PC-3 (cell line): Measurements from ENCODE around the gene PLA2G4F. TPM values are rescaled to one million over a fixed set of nuclear protein-coding genes. Genes with fewer than 3 reads are reported as not detected.

Experiments
- ATAC-seq: fragments of 200-7000 bp; cut with Tn5 transposase; 2 replicates; pipeline ENCODE4 v1.9.1; 2020; ENCODE audit warnings: mild to moderate bottlenecking, moderate library complexity
- BruUV-seq: library from RNA; stranded (reverse); fragments of 400-500 nt; replicated peaks from 2 replicates; lab custom pipeline; 2021; lab: Mats Ljungman, UMichigan
- CTCF ChIA-PET: fragments of 300-600 bp; sonication (Branson Sonifier 250); formaldehyde crosslinking; loops from one replicate; lab custom pipeline; 2022; ENCODE audit warnings: antibody characterized with exemption; lab: Charles Lee
- POLR2A ChIA-PET: fragments of 300-600 bp; sonication (Branson Sonifier 250); formaldehyde crosslinking; loops from one replicate; lab custom pipeline; 2022; ENCODE audit warnings: antibody characterized with exemption; ENCODE audit not compliant: unreplicated experiment; lab: Charles Lee
- DNase-seq: peaks from one replicate; pipeline ENCODE4 v3.0.0-alpha.2; 2015
- H2AFZ ChIP-seq: fragments of 300-600 bp; sonication (generic); 2 replicates; pipeline ENCODE4 v1.6.0; 2016; ENCODE audit warnings: antibody characterized with exemption, low read length
- H3F3A ChIP-seq: fragments of 300-600 bp; sonication (generic); one replicate; pipeline ENCODE4 v1.6.0; 2017; ENCODE audit warnings: antibody characterized with exemption, low read length, control low read depth, mild to moderate bottlenecking; ENCODE audit not compliant: unreplicated experiment
- H3K27ac ChIP-seq: fragments of 300-600 bp; sonication (generic); 2 replicates; pipeline ENCODE4 v1.5.1; 2016; ENCODE audit warnings: mild to moderate bottlenecking, low read length
- H3K27me3 ChIP-seq: fragments of 300-600 bp; sonication (generic); 2 replicates; pipeline ENCODE4 v1.6.1; 2016; ENCODE audit warnings: low read length, mixed read lengths
- H3K36me3 ChIP-seq: fragments of 300-600 bp; sonication (generic); 2 replicates; pipeline ENCODE4 v1.6.1; 2016; ENCODE audit warnings: low read depth, mixed run types, low read length, mixed read lengths
- H3K4me1 ChIP-seq: fragments of 300-600 bp; sonication (generic); 2 replicates; pipeline ENCODE4 v1.5.1; 2016; ENCODE audit warnings: low read length; ENCODE audit not compliant: insufficient read depth
- H3K4me2 ChIP-seq: fragments of 300-600 bp; sonication (generic); 2 replicates; pipeline ENCODE4 v1.6.0; 2016; ENCODE audit warnings: low read length
- H3K4me3 ChIP-seq: fragments of 300-600 bp; sonication (generic); 2 replicates; pipeline ENCODE4 v1.5.1; 2016; ENCODE audit warnings: mild to moderate bottlenecking, low read length, mixed read lengths
- H3K79me2 ChIP-seq: fragments of 300-600 bp; sonication (generic); 2 replicates; pipeline ENCODE4 v1.6.1; 2017; ENCODE audit warnings: low read length, mixed read lengths
- H3K9ac ChIP-seq: fragments of 300-600 bp; sonication (generic); 2 replicates; pipeline ENCODE4 v1.6.0; 2016; ENCODE audit warnings: mild to moderate bottlenecking, low read length
- H3K9me2 ChIP-seq: fragments of 300-600 bp; sonication (generic); replicated peaks from 2 replicates; pipeline ENCODE4 v1.6.1; 2016; ENCODE audit warnings: mixed run types, low read length, mixed read lengths
- H3K9me3 ChIP-seq: fragments of 300-600 bp; sonication (generic); 2 replicates; pipeline ENCODE4 v1.6.1; 2016; ENCODE audit warnings: low read length, mixed read lengths
- H4K20me1 ChIP-seq: fragments of 300-600 bp; sonication (generic); 2 replicates; pipeline ENCODE4 v1.6.1; 2016; ENCODE audit warnings: low read length, mixed read lengths
- CTCF ChIP-seq: fragments of 300-600 bp; sonication (generic); conservative IDR thresholded peaks from 2 replicates; pipeline ENCODE4 v1.5.1; 2017; ENCODE audit warnings: antibody characterized with exemption, low read depth, mild to moderate bottlenecking, low read length
- EZH2 ChIP-seq: fragments of 300-600 bp; sonication (generic); IDR thresholded peaks from one replicate; pipeline ENCODE4 v1.6.1; 2017; ENCODE audit warnings: antibody characterized with exemption, mild to moderate bottlenecking, low read length; ENCODE audit not compliant: unreplicated experiment
- EZH2phosphoT487 ChIP-seq: fragments of 300-600 bp; sonication (generic); IDR thresholded peaks from 2 replicates; pipeline ENCODE4 v1.6.1; 2018; ENCODE audit warnings: mild to moderate bottlenecking, antibody characterized with exemption, low read length, borderline replicate concordance
- intact Hi-C: fragments of 100-400 bp; cut with micrococcal nuclease; formaldehyde crosslinking; loops from 2 replicates; pipeline ENCODE4 v1.9.0; 2023
- total RNA-seq: library from RNA; depleted of rRNA; stranded (reverse); fragments of >200 nt; gene quantifications from 2 replicates; pipeline ENCODE4 v1.2.3, GENCODE V29; 2014

Gene PLA2G4F
- total RNA-seq, 1 experiment from 2014 or later: 5.8 TPM

GRCh38 chr15:42094512-42094963 is 61.9 kb downstream of the PLA2G4F start, which contains the start of gene PLA2G4D:
Gene PLA2G4D (minus strand): TSS chr15:42094562. CDS start chr15:42094459, 103 bp downstream.
- no peak for TF ChIP-seq EZH2phosphoT487
- TF ChIP-seq CTCF: peak; percentile 35; the same call in 1 of the 2 replicates
- no peak for TF ChIP-seq EZH2
- no peaks in the 10 kb centered on the region for H3K9me2 ChIP-seq
- no peaks in the 10 kb centered on the region for H3K9me3 ChIP-seq
- no peaks in the 10 kb centered on the region for H3F3A ChIP-seq
- no peak within 1 kb of the TSS for H3K27ac ChIP-seq
- no peaks in the 10 kb centered on the region for H3K27me3 ChIP-seq
- H3K9ac ChIP-seq: no peak within 1 kb of the TSS
- POLR2A ChIA-PET: no interaction called here
- intact Hi-C loops: no loop called here
- no TSS peak for BruUV-seq
- no peaks in the 10 kb centered on the region for H4K20me1 ChIP-seq
- DNase-seq: peak; percentile 60
- no peak for ATAC-seq
- peaks cover 18% of the 10 kb centered on the region for H3K4me1 ChIP-seq
- CTCF ChIA-PET: no interaction called here
- no peaks in the 10 kb centered on the region for H3K79me2 ChIP-seq
- no peak within 1 kb of the TSS for H2AFZ ChIP-seq
- no peak within 1 kb of the TSS for H3K4me3 ChIP-seq
- no peaks in the 10 kb centered on the region for H3K36me3 ChIP-seq
- no peak within 1 kb of the TSS for H3K4me2 ChIP-seq

- Histone ChIP-seq H3K4me2 (no peak overlapping the region), H3K9me2 (no peaks in the 10 kb centered on the region), H3K36me3 (no peaks in the 10 kb centered on the region), H3K4me3 (no peak overlapping the region), H3K9ac (no peak overlapping the region), H3K79me2 (no peaks in the 10 kb centered on the region), H3K9me3 (no peaks in the 10 kb centered on the region), H4K20me1 (no peaks in the 10 kb centered on the region), H3F3A (no peaks in the 10 kb centered on the region), H2AFZ (no peak overlapping the region), H3K27ac (no peak overlapping the region), H3K27me3 (no peaks in the 10 kb centered on the region), H3K4me1 (peaks cover 20% of the 10 kb centered on the region)
- intact Hi-C loops: no loop called here
- ChIA-PET POLR2A (no interaction called here), CTCF (interaction anchor here (0.6 kb wide), 1 partner anchor 9 kb away, joined by 3 read pairs; no protein-coding TSS in a partner anchor)
- ATAC-seq (no peak), DNase-seq (no peak)
- TF ChIP-seq EZH2 (no peak), EZH2phosphoT487 (no peak), CTCF (no peak)
- BruUV-seq: no TSS peak
These were observed 62.5 kb downstream of the PLA2G4F start for GRCh38 chr15:42093966-42094365.
